Ishikawa (cell line): ENCODE data around the gene GSTA2.

Experiments
- CEBPB ChIP-seq: IDR thresholded peaks from 2 replicates; pipeline ENCODE4 v1.6.1; 2012
- EGR1 ChIP-seq: IDR thresholded peaks from 2 replicates; pipeline ENCODE4 v1.6.1; 2012
- EP300 ChIP-seq: IDR thresholded peaks from 2 replicates; pipeline ENCODE4 v1.6.1; 2012; ENCODE audit warnings: borderline replicate concordance
- RAD21 ChIP-seq: IDR thresholded peaks from 2 replicates; pipeline ENCODE4 v1.6.1; 2012; ENCODE audit warnings: low read depth
- REST ChIP-seq: IDR thresholded peaks from 2 replicates; pipeline ENCODE4 v1.6.1; 2012; ENCODE audit warnings: low read depth, mild to moderate bottlenecking
- TAF1 ChIP-seq: IDR thresholded peaks from 2 replicates; pipeline ENCODE4 v1.6.1; 2012; ENCODE audit warnings: low read depth, mild to moderate bottlenecking
- TCF12 ChIP-seq: IDR thresholded peaks from 2 replicates; pipeline ENCODE4 v1.6.1; 2012; ENCODE audit warnings: low read depth
- TEAD4 ChIP-seq: IDR thresholded peaks from 2 replicates; pipeline ENCODE4 v1.6.1; 2012
- YY1 ChIP-seq: IDR thresholded peaks from 2 replicates; pipeline ENCODE4 v1.6.1; 2012; ENCODE audit warnings: low read depth
- TF ChIP-seq, protein P1 (sequence below): IDR thresholded peaks from 2 replicates; pipeline ENCODE4 v1.6.1; 2012

DNA sequence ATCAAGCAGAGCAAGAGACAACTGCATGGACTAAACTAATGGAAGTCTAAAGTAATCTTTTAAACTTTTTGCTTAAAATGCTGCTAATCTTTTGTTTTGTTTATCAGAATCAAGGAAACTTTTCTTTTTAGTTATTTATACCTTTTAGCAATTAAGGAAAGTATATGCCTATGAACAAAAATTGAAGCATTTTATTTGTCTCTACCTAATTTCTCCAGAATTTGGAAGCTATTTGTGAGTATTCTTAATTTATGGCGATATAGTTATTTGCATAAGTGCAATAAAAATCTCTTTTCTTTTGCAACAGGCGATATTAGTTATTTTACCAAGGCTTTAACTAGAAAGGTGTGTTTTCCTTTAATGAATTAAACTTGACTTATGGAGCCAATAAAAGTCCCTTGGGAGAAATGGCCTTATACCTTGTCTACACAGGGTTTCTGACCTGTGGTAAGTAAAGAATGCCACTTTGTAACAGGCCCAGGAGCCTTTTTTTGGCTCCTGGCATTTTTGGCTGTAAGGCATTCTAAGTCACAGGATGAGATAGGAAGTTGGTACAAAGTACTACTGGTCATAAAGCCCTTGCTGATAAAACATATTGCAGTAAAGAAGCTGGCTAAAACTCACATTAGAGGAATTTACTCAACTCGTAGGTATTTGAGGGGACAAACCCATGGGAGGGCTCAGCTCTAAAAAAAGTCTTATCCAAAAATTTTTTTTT lies 55.2 kb downstream of the GSTA2 start:
- TF ChIP-seq EP300, result no peak
- no peak for TF ChIP-seq TAF1
- no peak for TF ChIP-seq YY1
- TF ChIP-seq, protein P1, sequence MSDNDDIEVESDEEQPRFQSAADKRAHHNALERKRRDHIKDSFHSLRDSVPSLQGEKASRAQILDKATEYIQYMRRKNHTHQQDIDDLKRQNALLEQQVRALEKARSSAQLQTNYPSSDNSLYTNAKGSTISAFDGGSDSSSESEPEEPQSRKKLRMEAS, result no peak
- no peak for TF ChIP-seq REST
- no peak for TF ChIP-seq RAD21
- no peak for TF ChIP-seq CEBPB
- TF ChIP-seq TCF12, result no peak
- TF ChIP-seq TEAD4, result no peak
- TF ChIP-seq EGR1, result no peak
